A549 (cell line): ENCODE data around the gene POLR2H. TPM values are rescaled to one million over a fixed set of nuclear protein-coding genes. Genes with fewer than 3 reads are reported as not detected.

Experiments used
- ATAC-seq, 2 experiments: fragments of 200-7000 bp in 1 of 2; fragments of >200 bp in 1 of 2; cut with Nextera tagmentation in 1 of 2; cut with Tn5 transposase in 1 of 2; 3 replicates each; pipeline versions ENCODE4 v1.8.0 to v1.9.1; 2018 to 2020; ENCODE audit warnings: mild to moderate bottlenecking in 1 of 2, moderate library complexity in 1 of 2
- CTCF ChIA-PET: fragments of 300-600 bp; sonication (Branson Sonifier 250); formaldehyde crosslinking; extraction: SDS; loops from one replicate; lab custom pipeline; 2021; ENCODE audit warnings: antibody characterized with exemption, inconsistent platforms; lab: Yijun Ruan, JAX
- POLR2A ChIA-PET: fragments of 350-600 bp; formaldehyde crosslinking; extraction: SDS; loops from one replicate; lab custom pipeline; 2021; ENCODE audit warnings: antibody characterized with exemption, inconsistent platforms; lab: Yijun Ruan, JAX
- DNase-seq, 2 experiments: peaks; one replicate each; pipeline versions ENCODE4 v3.0.0 to v3.0.0-alpha.2; 2011 to 2016; ENCODE audit warnings: low read depth in 1 of 2, low spot score in 1 of 2
- FAIRE-seq: peaks from 2 replicates; lab custom pipeline; 2011; peaks lifted over from hg19 to GRCh38; lab: Jason Lieb, UNC
- H3K27ac ChIP-seq, 2 experiments: fragments of >200 bp; sonication (Bioruptor Twin); formaldehyde crosslinking; 3 replicates each; pipeline ENCODE4 v1.5.1; 2016 to 2017
- H3K4me1 ChIP-seq: fragments of >200 bp; sonication (Bioruptor Twin); formaldehyde crosslinking; 3 replicates; pipeline ENCODE4 v1.6.1; 2016
- H3K4me2 ChIP-seq: fragments of >200 bp; sonication (Bioruptor Twin); formaldehyde crosslinking; 3 replicates; pipeline ENCODE4 v1.6.1; 2016
- H3K4me3 ChIP-seq: fragments of >200 bp; sonication (Bioruptor Twin); formaldehyde crosslinking; 3 replicates; pipeline ENCODE4 v1.5.1; 2016
- H3K9me3 ChIP-seq: fragments of >200 bp; sonication (Bioruptor Twin); formaldehyde crosslinking; 3 replicates; pipeline ENCODE4 v1.6.1; 2016
- CHD4 ChIP-seq: fragments of 200-600 bp; sonication (generic); IDR thresholded peaks from 2 replicates; pipeline ENCODE4 v1.6.1; 2016; ENCODE audit warnings: antibody characterized with exemption, mild to moderate bottlenecking, borderline replicate concordance
- CTCF ChIP-seq: fragments of >200 bp; sonication (Bioruptor Twin); formaldehyde crosslinking; IDR thresholded peaks from 3 replicates; pipeline ENCODE4 v1.5.1; 2016
- E2F6 ChIP-seq: IDR thresholded peaks from 2 replicates; pipeline ENCODE4 v1.6.1; 2012; ENCODE audit warnings: low read depth, borderline replicate concordance
- HES2 ChIP-seq: fragments of >200 bp; sonication (Bioruptor Twin); formaldehyde crosslinking; IDR thresholded peaks from 2 replicates; pipeline ENCODE4 v1.6.1; 2016
- HOXA7 ChIP-seq: fragments of 250-450 bp; sonication (Bioruptor Pico); IDR thresholded peaks from 2 replicates; pipeline ENCODE4 v1.5.0; 2020; ENCODE audit warnings: mild to moderate bottlenecking, moderate library complexity
- HOXB5 ChIP-seq: fragments of 250-450 bp; sonication (Bioruptor Pico); IDR thresholded peaks from 2 replicates; pipeline ENCODE4 v1.5.0; 2020; ENCODE audit warnings: mild to moderate bottlenecking, moderate library complexity
- MAFK ChIP-seq: fragments of 450-650 bp; IDR thresholded peaks from 2 replicates; pipeline ENCODE4 v1.6.1; 2014; ENCODE audit not compliant: partially characterized antibody
- MYC ChIP-seq: IDR thresholded peaks from 2 replicates; pipeline ENCODE4 v1.6.1; 2012; ENCODE audit warnings: mild to moderate bottlenecking, inconsistent platforms, low read length, improper control_type of control experiment, borderline replicate concordance
- NPAS2 ChIP-seq: fragments of 250-450 bp; sonication (Bioruptor Pico); IDR thresholded peaks from 2 replicates; pipeline ENCODE4 v1.8.0; 2022; ENCODE audit warnings: mild to moderate bottlenecking, moderate library complexity, borderline replicate concordance
- PHF8 ChIP-seq: fragments of 200-600 bp; sonication (generic); IDR thresholded peaks from 2 replicates; pipeline ENCODE4 v1.6.1; 2016; ENCODE audit warnings: low read depth, mild to moderate bottlenecking, antibody characterized with exemption, moderate library complexity, borderline replicate concordance
- RFX5 ChIP-seq: fragments of 450-650 bp; IDR thresholded peaks from 2 replicates; pipeline ENCODE4 v1.7.1; 2014; ENCODE audit warnings: antibody characterized with exemption, mild to moderate bottlenecking, moderate library complexity
- TFCP2L1 ChIP-seq: fragments of 250-450 bp; sonication (Bioruptor Pico); IDR thresholded peaks from 2 replicates; pipeline ENCODE4 v1.5.0; 2021; ENCODE audit warnings: mild to moderate bottlenecking
- ZFP36 ChIP-seq: fragments of 450-650 bp; IDR thresholded peaks from 2 replicates; pipeline ENCODE4 v1.6.1; 2014; ENCODE audit warnings: borderline replicate concordance; ENCODE audit not compliant: partially characterized antibody
- WGBS: methylation state at CpG from one replicate; pipeline ENCODE4 v1.1.6; 2017; ENCODE audit errors: missing lambda C conversion rate; 5-methylcytosine and 5-hydroxymethylcytosine counted together
- polyA plus RNA-seq, 4 experiments: library from polyadenylated mRNA; depleted of rRNA in 3 of 4; stranded (reverse); fragments of >200 nt; fragmentation: RNase III in 1 of 4; extraction: RNeasy Plus Mini Kit Qiagen cat#74134 plus additional on column Dnase treatment in 1 of 4; gene quantifications; 2 replicates in 3 of 4; 3 replicates in 1 of 4; pipeline ENCODE4 v1.2.3, GENCODE V29; 2011 to 2017

POLR2H gene
- polyA plus RNA-seq, 2 of the 4 experiments (the other 2 are of a cell fraction) = 104 to 127 TPM

- TF ChIP-seq MAFK (no peak), HOXB5 (CRISPR knock-in tag) (no peak), RFX5 (no peak), TFCP2L1 (CRISPR knock-in tag) (no peak)
Measured at GRCh38 chr3:184384856-184385422, 23.4 kb downstream of the POLR2H start (continued).

- FAIRE-seq (no peak), DNase-seq (no peak), ATAC-seq (no peak)
- H3K4me3 ChIP-seq = no peak overlapping the region
- TF ChIP-seq E2F6 (no peak), CHD4 (no peak), MYC (no peak), NPAS2 (CRISPR knock-in tag) (no peak), ZFP36 (no peak), PHF8 (no peak), HES2 (no peak)
- H3K9me3 ChIP-seq = no peaks in the 10 kb centered on the region
- POLR2A ChIA-PET = interaction anchor here (0.6 kb wide), 1 partner anchor 387 kb away, joined by 5 read pairs; no protein-coding TSS in a partner anchor
- no peaks in the 10 kb centered on the region for H3K4me1 ChIP-seq
- WGBS = 93% methylated on average over 8 of the region's 37 CpGs
- H3K27ac ChIP-seq = no peak overlapping the region
- CTCF ChIA-PET = interaction anchor here (0.7 to 3.3 kb wide), 3 partner anchors 15 to 155 kb away, joined by 3 to 16 read pairs (median 4); no protein-coding TSS in a partner anchor
- H3K4me2 ChIP-seq = no peak overlapping the region
Measured at GRCh38 chr3:184386047-184386806, 24.7 kb downstream of the POLR2H start.

- Histone ChIP-seq H3K4me1 (no peaks in the 10 kb centered on the region), H3K9me3 (no peaks in the 10 kb centered on the region), H3K27ac (no peak overlapping the region), H3K4me3 (no peak overlapping the region), H3K4me2 (no peak overlapping the region)
- TF ChIP-seq CTCF = no peak
- ChIA-PET POLR2A (no interaction called here), CTCF (interaction anchor here (0.7 kb wide), 1 partner anchor 126 kb away, joined by 3 read pairs; no protein-coding TSS in a partner anchor)
- WGBS = 69% methylated on average over 9 of the region's 12 CpGs
- DNase-seq (no peak), ATAC-seq (no peak), FAIRE-seq (no peak)
Measured at GRCh38 chr3:184387174-184387714, 25.7 kb downstream of the POLR2H start.

GRCh38 chr3:184388164-184388935 is 26.8 kb downstream of the POLR2H start:
- ChIA-PET POLR2A (no interaction called here), CTCF (interaction anchor here (0.8 to 7.2 kb wide), 4 partner anchors 13 to 173 kb away, joined by 4 to 38 read pairs (median 5); partner anchors contain the start of gene EPHB3)
- Histone ChIP-seq H3K9me3 (no peaks in the 10 kb centered on the region), H3K4me3 (no peak overlapping the region), H3K4me1 (no peaks in the 10 kb centered on the region), H3K27ac (no peak overlapping the region), H3K4me2 (no peak overlapping the region)
- no peak for TF ChIP-seq HOXA7 (CRISPR knock-in tag)
- 0 out of 6 replicates have a peak, but pooled peaks of 1 of the 2 experiments have one; percentile 21 for ATAC-seq
- WGBS = 48% methylated on average over 5 of the region's 8 CpGs
- no peak for FAIRE-seq
- no peak for DNase-seq
